Thyroid gland (tissue), 4 donors: Measurements from ENCODE around the gene CXCL17. TPM values are rescaled to one million over a fixed set of nuclear protein-coding genes. Genes with fewer than 3 reads are reported as not detected.

ENCODE experiments used
- DNase-seq, 2 donors: peaks; one replicate each; pipeline ENCODE4 v3.0.0-alpha.2; 2019
- H3K27ac ChIP-seq, 3 donors: fragments of 200-600 bp; sonication (generic); 1 replicate in 2 of 3; 2 replicates in 1 of 3; pipeline ENCODE4 v1.5.1; 2016 to 2019; ENCODE audit warnings: mild to moderate bottlenecking in 1 of 3, moderate library complexity in 1 of 3
- H3K27me3 ChIP-seq: fragments of 200-600 bp; sonication (generic); one replicate; pipeline ENCODE4 v1.5.1; 2019
- H3K36me3 ChIP-seq, 2 donors: fragments of 200-600 bp; sonication (generic); one replicate each; pipeline ENCODE4 v1.5.1; 2016 to 2019
- H3K4me1 ChIP-seq, 2 donors: fragments of 200-600 bp; sonication (generic); one replicate each; pipeline ENCODE4 v1.5.1; 2017 to 2019
- H3K4me3 ChIP-seq, 3 donors: fragments of 200-600 bp; sonication (generic); replicated peaks in 1 of 3; 1 replicate in 2 of 3; 2 replicates in 1 of 3; pipeline ENCODE4 v1.5.1; 2016; ENCODE audit warnings: mild to moderate bottlenecking in 1 of 3
- H3K9me3 ChIP-seq: fragments of 200-600 bp; sonication (generic); one replicate; pipeline ENCODE4 v1.5.1; 2017
- CTCF ChIP-seq, 6 experiments: fragments of 200-600 bp in 3 of 6; fragments of 450-650 bp in 3 of 6; sonication (generic) in 3 of 6; IDR thresholded peaks; one replicate each; pipeline ENCODE4 v1.5.1; 2016 to 2019; ENCODE audit warnings: antibody characterized with exemption in 6 of 6, mild to moderate bottlenecking in 2 of 6, inconsistent platforms in 1 of 6, moderate library complexity in 1 of 6
- POLR2A ChIP-seq, 2 donors: fragments of 450-650 bp; IDR thresholded peaks; one replicate each; pipeline ENCODE4 v1.6.1; 2017; ENCODE audit warnings: antibody characterized with exemption in 2 of 2, mild to moderate bottlenecking in 2 of 2, moderate library complexity in 1 of 2
- WGBS, 2 donors: methylation state at CpG; one replicate each; pipeline ENCODE4 v1.1.5; 2017; 5-methylcytosine and 5-hydroxymethylcytosine counted together
- intact Hi-C: fragments of 100-400 bp; cut with DNase I; formaldehyde crosslinking; loops from one replicate; pipeline ENCODE4 v1.15.1; 2023
- total RNA-seq, 4 donors: library from RNA; depleted of rRNA; stranded (reverse); fragments of >200 nt; gene quantifications; one replicate each; pipeline ENCODE4 v1.2.3, GENCODE V29; 2016

Gene CXCL17
- total RNA-seq, 4 donors from 2014 or later: not detected

- intact Hi-C loops: no loop called here
- H3K36me3 ChIP-seq: no peaks in the 10 kb centered on the region
- H3K27ac ChIP-seq: peak overlapping the region in 1 of 3 donors; percentile 69
- H3K27me3 ChIP-seq: no peaks in the 10 kb centered on the region
- H3K9me3 ChIP-seq: no peaks in the 10 kb centered on the region
- TF ChIP-seq POLR2A (IDR thresholded peaks at IDR 0.05) (no peak), CTCF (IDR thresholded peaks at IDR 0.05) (no peak)
- H3K4me1 ChIP-seq: peaks cover 8 to 13% of the 10 kb centered on the region in 2 donors
- peak overlapping the region in 1 of 3 donors; percentile 43 for H3K4me3 ChIP-seq
- 62 to 65% methylated on average over 15 to 16 of the region's 17 CpGs for WGBS, 2 donors
- DNase-seq: no peak
These were observed 20.4 kb downstream of the CXCL17 start for GRCh38 chr19:42422092-42422900.

DNA sequence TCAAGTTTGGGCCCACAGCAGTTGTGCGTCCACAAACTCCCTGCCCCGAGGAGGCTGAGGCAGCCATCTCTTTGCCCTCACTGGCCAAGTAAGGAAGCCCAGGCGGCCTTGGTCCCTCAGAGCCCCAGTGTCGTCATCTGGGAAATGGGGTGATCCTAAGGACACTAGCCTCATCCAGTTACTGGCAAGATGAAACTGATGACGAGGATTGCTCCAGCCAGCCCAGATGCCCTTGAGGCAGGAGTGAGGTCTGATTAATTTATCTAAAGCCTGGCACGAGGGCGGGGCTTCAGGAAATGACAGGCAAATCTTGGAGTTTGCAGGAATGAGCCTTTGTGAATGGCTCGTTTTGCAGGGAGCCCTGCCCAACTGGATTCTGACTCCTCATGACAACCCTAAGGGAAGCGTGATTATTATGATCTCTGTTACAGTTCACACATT, 21.1 kb downstream of the CXCL17 start:
- Histone ChIP-seq H3K9me3 (no peaks in the 10 kb centered on the region), H3K4me1 (peaks cover 8 to 13% of the 10 kb centered on the region in 2 donors), H3K27ac (peak overlapping the region in 1 of 3 donors; percentile 69), H3K4me3 (no peak overlapping the region), H3K27me3 (no peaks in the 10 kb centered on the region), H3K36me3 (no peaks in the 10 kb centered on the region)
- no peak for DNase-seq
- intact Hi-C loops: no loop called here
- 87% methylated on average over 8 to 9 of the region's 9 CpGs for WGBS, 2 donors
- TF ChIP-seq POLR2A (IDR thresholded peaks at IDR 0.05): no peak
- TF ChIP-seq CTCF (IDR thresholded peaks at IDR 0.05): no peak

GRCh38 chr19:42421101-42421500, 21.6 kb downstream of the CXCL17 start:
- TF ChIP-seq CTCF (IDR thresholded peaks at IDR 0.05) (no peak), POLR2A (IDR thresholded peaks at IDR 0.05) (no peak)
- no peak overlapping the region for H3K4me3 ChIP-seq
- DNase-seq: no peak
- peak overlapping the region in 1 of 3 donors; percentile 46 for H3K27ac ChIP-seq
- 76 to 86% methylated on average over 3 to 4 of the region's 4 CpGs for WGBS, 2 donors
- no peaks in the 10 kb centered on the region for H3K9me3 ChIP-seq
- H3K36me3 ChIP-seq: no peaks in the 10 kb centered on the region
- intact Hi-C loops: no loop called here
- H3K4me1 ChIP-seq: peaks cover 8 to 13% of the 10 kb centered on the region in 2 donors
- H3K27me3 ChIP-seq: no peaks in the 10 kb centered on the region

DNA sequence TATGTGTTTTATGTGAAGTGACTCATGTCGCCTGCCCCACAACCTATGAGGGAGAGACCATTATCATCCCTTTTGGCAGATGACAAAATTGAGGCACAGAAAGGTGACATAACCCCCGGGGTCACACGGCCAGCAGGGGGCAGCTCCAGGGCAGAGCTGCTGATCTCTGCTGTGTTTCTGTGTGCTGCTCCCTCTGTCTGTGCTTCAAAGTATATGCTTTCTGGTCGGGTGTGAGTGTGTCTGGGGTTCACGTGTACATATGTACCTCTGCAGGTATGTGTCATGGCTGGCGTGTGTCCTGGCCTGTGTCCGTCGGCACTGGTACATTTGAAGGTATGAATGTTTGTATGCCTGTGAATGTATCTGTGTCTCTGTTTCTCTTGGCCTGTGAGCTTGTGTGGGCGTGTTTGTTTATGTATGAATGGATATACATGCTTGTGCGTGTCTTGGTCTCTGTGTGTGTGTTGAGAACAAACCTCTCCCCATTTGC, 22.6 kb downstream of the CXCL17 start:
- Histone ChIP-seq H3K36me3 (no peaks in the 10 kb centered on the region), H3K4me1 (peaks cover 8 to 13% of the 10 kb centered on the region in 2 donors), H3K27ac (no peak overlapping the region), H3K27me3 (no peaks in the 10 kb centered on the region), H3K9me3 (no peaks in the 10 kb centered on the region), H3K4me3 (no peak overlapping the region)
- intact Hi-C loops: no loop called here
- TF ChIP-seq CTCF (IDR thresholded peaks at IDR 0.05) (peak in 4 of 6 experiments; percentile 11 to 30 (median 22)), POLR2A (IDR thresholded peaks at IDR 0.05) (no peak)
- WGBS, 2 donors: 51 to 65% methylated on average over 10 of the region's 10 CpGs
- DNase-seq: no peak

- H3K27ac ChIP-seq: no peak overlapping the region
- WGBS, 2 donors: 69 to 72% methylated on average over 6 of the region's 6 CpGs
These were observed 23.4 kb downstream of the CXCL17 start for GRCh38 chr19:42419309-42419708.

More at GRCh38 chr19:42419309-42419708, 23.4 kb downstream of the CXCL17 start:
- no peak for DNase-seq
- intact Hi-C loops: no loop called here
- TF ChIP-seq CTCF (IDR thresholded peaks at IDR 0.05) (no peak), POLR2A (IDR thresholded peaks at IDR 0.05) (no peak)
- peaks cover 8 to 12% of the 10 kb centered on the region in 2 donors for H3K4me1 ChIP-seq
- no peaks in the 10 kb centered on the region for H3K27me3 ChIP-seq
- no peaks in the 10 kb centered on the region for H3K9me3 ChIP-seq
- H3K4me3 ChIP-seq: no peak overlapping the region
- H3K36me3 ChIP-seq: no peaks in the 10 kb centered on the region
